A549 (cell line): Measurements from ENCODE around the gene TACC2. TPM values are rescaled to one million over a fixed set of nuclear protein-coding genes. Genes with fewer than 3 reads are reported as not detected.

Experiments used
- ATAC-seq, 2 experiments: fragments of 200-7000 bp in 1 of 2; fragments of >200 bp in 1 of 2; cut with Nextera tagmentation in 1 of 2; cut with Tn5 transposase in 1 of 2; 3 replicates each; pipeline versions ENCODE4 v1.8.0 to v1.9.1; 2018 to 2020; ENCODE audit warnings: mild to moderate bottlenecking in 1 of 2, moderate library complexity in 1 of 2
- CTCF ChIA-PET: fragments of 300-600 bp; sonication (Branson Sonifier 250); formaldehyde crosslinking; extraction: SDS; loops from one replicate; lab custom pipeline; 2021; ENCODE audit warnings: antibody characterized with exemption, inconsistent platforms; lab: Yijun Ruan, JAX
- POLR2A ChIA-PET: fragments of 350-600 bp; formaldehyde crosslinking; extraction: SDS; loops from one replicate; lab custom pipeline; 2021; ENCODE audit warnings: antibody characterized with exemption, inconsistent platforms; lab: Yijun Ruan, JAX
- DNase-seq, 2 experiments: peaks; one replicate each; pipeline versions ENCODE4 v3.0.0 to v3.0.0-alpha.2; 2011 to 2016; ENCODE audit warnings: low read depth in 1 of 2, low spot score in 1 of 2
- FAIRE-seq: peaks from 2 replicates; lab custom pipeline; 2011; peaks lifted over from hg19 to GRCh38; lab: Jason Lieb, UNC
- H3K27ac ChIP-seq, 2 experiments: fragments of >200 bp; sonication (Bioruptor Twin); formaldehyde crosslinking; 3 replicates each; pipeline ENCODE4 v1.5.1; 2016 to 2017
- H3K4me1 ChIP-seq: fragments of >200 bp; sonication (Bioruptor Twin); formaldehyde crosslinking; 3 replicates; pipeline ENCODE4 v1.6.1; 2016
- H3K4me2 ChIP-seq: fragments of >200 bp; sonication (Bioruptor Twin); formaldehyde crosslinking; 3 replicates; pipeline ENCODE4 v1.6.1; 2016
- H3K4me3 ChIP-seq: fragments of >200 bp; sonication (Bioruptor Twin); formaldehyde crosslinking; 3 replicates; pipeline ENCODE4 v1.5.1; 2016
- H3K9me3 ChIP-seq: fragments of >200 bp; sonication (Bioruptor Twin); formaldehyde crosslinking; 3 replicates; pipeline ENCODE4 v1.6.1; 2016
- BCL3 ChIP-seq: fragments of >200 bp; sonication (Bioruptor Twin); formaldehyde crosslinking; IDR thresholded peaks from 3 replicates; pipeline ENCODE4 v1.6.1; 2016
- BHLHE40 ChIP-seq: IDR thresholded peaks from 2 replicates; pipeline ENCODE4 v1.6.1; 2012; ENCODE audit warnings: low read depth, low read length, inconsistent platforms
- CBX2 ChIP-seq: fragments of 200-600 bp; sonication (generic); IDR thresholded peaks from 2 replicates; pipeline ENCODE4 v1.6.1; 2016; ENCODE audit warnings: low read depth, mild to moderate bottlenecking, borderline replicate concordance
- CBX8 ChIP-seq: fragments of 200-600 bp; sonication (generic); IDR thresholded peaks from 2 replicates; pipeline ENCODE4 v1.6.1; 2016
- CHD2 ChIP-seq: fragments of 150-350 bp; IDR thresholded peaks from 2 replicates; pipeline ENCODE4 v1.6.1; 2014; ENCODE audit warnings: low read length; ENCODE audit not compliant: partially characterized antibody
- CHD4 ChIP-seq: fragments of 200-600 bp; sonication (generic); IDR thresholded peaks from 2 replicates; pipeline ENCODE4 v1.6.1; 2016; ENCODE audit warnings: antibody characterized with exemption, mild to moderate bottlenecking, borderline replicate concordance
- CTCF ChIP-seq: fragments of >200 bp; sonication (Bioruptor Twin); formaldehyde crosslinking; IDR thresholded peaks from 3 replicates; pipeline ENCODE4 v1.5.1; 2016
- EHF ChIP-seq: fragments of 250-450 bp; sonication (Bioruptor Pico); IDR thresholded peaks from 2 replicates; pipeline ENCODE4 v1.5.0; 2020; ENCODE audit warnings: mild to moderate bottlenecking
- EHMT2 ChIP-seq: fragments of 200-600 bp; sonication (generic); IDR thresholded peaks from 2 replicates; pipeline ENCODE4 v1.6.1; 2016; ENCODE audit warnings: antibody characterized with exemption, low read depth, mild to moderate bottlenecking, moderate library complexity
- EP300 ChIP-seq, 2 experiments: fragments of >200 bp; sonication (Bioruptor Twin); formaldehyde crosslinking; IDR thresholded peaks; 2 replicates in 1 of 2; 3 replicates in 1 of 2; pipeline ENCODE4 v1.6.1; 2016 to 2017
- FOSL2 ChIP-seq, 2 experiments: fragments of 450-650 bp in 1 of 2; fragments of >200 bp in 1 of 2; sonication (Bioruptor Twin) in 1 of 2; formaldehyde crosslinking; IDR thresholded peaks; 2 replicates each; pipeline versions ENCODE4 v1.5.0 to v1.6.1; 2016 to 2020; ENCODE audit warnings: mild to moderate bottlenecking in 1 of 2, moderate library complexity in 1 of 2
- GATA3 ChIP-seq: IDR thresholded peaks from 2 replicates; pipeline ENCODE4 v1.6.1; 2012; ENCODE audit warnings: borderline replicate concordance
- HEYL ChIP-seq: fragments of 250-450 bp; sonication (Bioruptor Pico); IDR thresholded peaks from 2 replicates; pipeline ENCODE4 v1.8.0; 2021; ENCODE audit warnings: mild to moderate bottlenecking, moderate library complexity
- HMGXB4 ChIP-seq: fragments of 250-450 bp; sonication (Bioruptor Pico); IDR thresholded peaks from 2 replicates; pipeline ENCODE4 v1.5.0; 2021; ENCODE audit warnings: mild to moderate bottlenecking, moderate library complexity, borderline replicate concordance
- HOXA7 ChIP-seq: fragments of 250-450 bp; sonication (Bioruptor Pico); IDR thresholded peaks from 2 replicates; pipeline ENCODE4 v1.5.0; 2020; ENCODE audit warnings: mild to moderate bottlenecking, moderate library complexity
- HOXB13 ChIP-seq: fragments of 250-450 bp; sonication (Bioruptor Pico); IDR thresholded peaks from 2 replicates; pipeline ENCODE4 v1.5.0; 2020; ENCODE audit warnings: low read depth, mild to moderate bottlenecking, moderate library complexity
- HOXB5 ChIP-seq: fragments of 250-450 bp; sonication (Bioruptor Pico); IDR thresholded peaks from 2 replicates; pipeline ENCODE4 v1.5.0; 2020; ENCODE audit warnings: mild to moderate bottlenecking, moderate library complexity
- JUN ChIP-seq, 2 experiments: fragments of >200 bp; sonication (Bioruptor Twin); formaldehyde crosslinking; IDR thresholded peaks; 2 replicates in 1 of 2; 3 replicates in 1 of 2; pipeline ENCODE4 v1.6.1; 2016 to 2017
- KDM5A ChIP-seq: fragments of 200-600 bp; sonication (generic); IDR thresholded peaks from 2 replicates; pipeline ENCODE4 v1.6.1; 2016; ENCODE audit warnings: antibody characterized with exemption, mild to moderate bottlenecking
- MAFK ChIP-seq: fragments of 450-650 bp; IDR thresholded peaks from 2 replicates; pipeline ENCODE4 v1.6.1; 2014; ENCODE audit not compliant: partially characterized antibody
- MAZ ChIP-seq: fragments of 150-350 bp; IDR thresholded peaks from 2 replicates; pipeline ENCODE4 v1.6.1; 2014; ENCODE audit warnings: antibody characterized with exemption, low read depth, low read length, borderline replicate concordance
- MYC ChIP-seq: IDR thresholded peaks from 2 replicates; pipeline ENCODE4 v1.6.1; 2012; ENCODE audit warnings: mild to moderate bottlenecking, inconsistent platforms, low read length, improper control_type of control experiment, borderline replicate concordance
- NR3C1 ChIP-seq: fragments of >200 bp; sonication (Bioruptor Twin); formaldehyde crosslinking; IDR thresholded peaks from 3 replicates; pipeline ENCODE4 v1.6.1; 2017
- POLR2AphosphoS2 ChIP-seq: conservative IDR thresholded peaks from 2 replicates; pipeline ENCODE4 v1.6.1; 2012; ENCODE audit warnings: low read length, improper control_type of control experiment, inconsistent platforms
- RAD21 ChIP-seq, 2 experiments: fragments of >200 bp in 1 of 2; sonication (Bioruptor Twin) in 1 of 2; formaldehyde crosslinking in 1 of 2; IDR thresholded peaks in 1 of 2; conservative IDR thresholded peaks in 1 of 2; 2 replicates in 1 of 2; 3 replicates in 1 of 2; pipeline ENCODE4 v1.6.1; 2012 to 2018; ENCODE audit warnings: inconsistent platforms in 1 of 2
- RCOR1 ChIP-seq: fragments of 150-350 bp; IDR thresholded peaks from 2 replicates; pipeline ENCODE4 v1.6.1; 2014; ENCODE audit warnings: antibody characterized with exemption, low read length, low read depth
- RNF2 ChIP-seq: fragments of 200-600 bp; sonication (generic); IDR thresholded peaks from 2 replicates; pipeline ENCODE4 v1.6.1; 2016; ENCODE audit warnings: low read depth, mild to moderate bottlenecking, antibody characterized with exemption, moderate library complexity, borderline replicate concordance
- TFCP2L1 ChIP-seq: fragments of 250-450 bp; sonication (Bioruptor Pico); IDR thresholded peaks from 2 replicates; pipeline ENCODE4 v1.5.0; 2021; ENCODE audit warnings: mild to moderate bottlenecking
- TP53 ChIP-seq: fragments of 250-450 bp; sonication (Bioruptor Pico); IDR thresholded peaks from 2 replicates; pipeline ENCODE4 v1.5.0; 2021; ENCODE audit warnings: mild to moderate bottlenecking, moderate library complexity
- ZC3H11A ChIP-seq: fragments of 450-650 bp; IDR thresholded peaks from 2 replicates; pipeline ENCODE4 v1.6.1; 2014; ENCODE audit warnings: antibody characterized with exemption, mild to moderate bottlenecking
- ZNF302 ChIP-seq: fragments of 250-450 bp; sonication (Bioruptor Pico); IDR thresholded peaks from 2 replicates; pipeline ENCODE4 v1.9.0; 2021; ENCODE audit warnings: inconsistent platforms, mild to moderate bottlenecking, moderate library complexity
- WGBS: methylation state at CpG from one replicate; pipeline ENCODE4 v1.1.6; 2017; ENCODE audit errors: missing lambda C conversion rate; 5-methylcytosine and 5-hydroxymethylcytosine counted together
- polyA plus RNA-seq, 4 experiments: library from polyadenylated mRNA; depleted of rRNA in 3 of 4; stranded (reverse); fragments of >200 nt; fragmentation: RNase III in 1 of 4; extraction: RNeasy Plus Mini Kit Qiagen cat#74134 plus additional on column Dnase treatment in 1 of 4; gene quantifications; 2 replicates in 3 of 4; 3 replicates in 1 of 4; pipeline ENCODE4 v1.2.3, GENCODE V29; 2011 to 2017
- TF ChIP-seq, protein P1 (sequence below): fragments of 250-450 bp; sonication (Bioruptor Pico); IDR thresholded peaks from 2 replicates; pipeline ENCODE4 v1.5.0; 2020; ENCODE audit warnings: low read depth, mild to moderate bottlenecking, moderate library complexity

Gene TACC2
- polyA plus RNA-seq, 2 of the 4 experiments (the other 2 are of a cell fraction): 83.3 to 128 TPM

DNA sequence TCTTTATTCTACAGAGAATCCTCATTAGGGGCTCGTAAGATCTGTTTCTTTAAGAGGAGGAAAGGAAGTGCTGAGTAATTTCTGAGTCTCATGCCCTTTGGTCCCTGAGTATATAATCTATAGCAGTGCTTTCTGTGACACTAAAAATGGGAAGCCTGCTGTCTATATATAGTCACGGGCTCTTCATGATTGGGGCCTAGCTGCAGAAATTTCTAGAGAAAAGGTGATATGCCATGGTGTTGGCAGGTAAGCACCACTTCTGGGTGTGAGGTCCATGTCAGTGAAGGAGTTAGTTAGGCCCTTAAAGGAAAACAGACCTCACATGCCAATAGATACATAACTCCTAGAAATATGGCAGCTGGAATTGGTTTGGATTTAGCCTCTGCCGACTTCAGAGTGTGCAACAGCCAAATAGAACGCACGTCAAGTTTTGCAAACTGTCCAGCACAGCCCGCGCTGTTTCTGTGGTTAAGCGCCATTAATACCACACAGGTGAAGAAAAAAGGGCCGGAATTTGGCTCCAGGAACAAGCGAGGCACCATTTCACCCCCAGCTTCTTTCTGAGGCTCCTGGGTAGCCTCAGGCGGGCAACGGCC lies 123.2 kb downstream of the TACC2 start (continued):
- no peak for TF ChIP-seq HMGXB4
- 0 out of 2 replicates have a peak, but pooled peaks have one; percentile 13 for TF ChIP-seq HOXB5 (CRISPR knock-in tag)
- no peak for TF ChIP-seq POLR2AphosphoS2
- no peak for TF ChIP-seq GATA3
- TF ChIP-seq ZC3H11A: no peak
- no peak for TF ChIP-seq BCL3
- no peak for TF ChIP-seq EP300 (IDR thresholded peaks at IDR 0.05)
- no peak for TF ChIP-seq CHD2
- TF ChIP-seq HOXA7: peak; percentile 48; the same call in 1 of the 2 replicates
- peak; percentile 78 for TF ChIP-seq HOXB13 (CRISPR knock-in tag)

- CTCF ChIA-PET: interaction anchor here (0.5 to 4.3 kb wide), 57 partner anchors 10 to 893 kb away, joined by 3 to 74 read pairs (median 4); partner anchors contain the start of genes ATE1 and NSMCE4A
- Histone ChIP-seq H3K4me1 (peaks cover 43% of the 10 kb centered on the region), H3K9me3 (no peaks in the 10 kb centered on the region), H3K4me3 (peak overlapping the region; percentile 95), H3K27ac (peak overlapping the region; percentile 98), H3K4me2 (peak overlapping the region; percentile 95)
- WGBS: 3% methylated on average over 17 of the region's 63 CpGs
- DNase-seq (peak; percentile 93 to 96), FAIRE-seq (no peak), ATAC-seq (peak; percentile 89)
- POLR2A ChIA-PET: interaction anchor here (0.6 to 2.3 kb wide), 14 partner anchors 10 to 185 kb away, joined by 3 to 35 read pairs (median 6); partner anchors contain the start of gene ATE1
- peak; percentile 19; the same call in 1 of the 2 replicates for TF ChIP-seq MYC
- TF ChIP-seq TFCP2L1: 0 out of 2 replicates have a peak, but pooled peaks have one; percentile 47
- TF ChIP-seq ZNF302 (CRISPR knock-in tag): no peak
- TF ChIP-seq GATA3: peak; percentile 31; the same call in 1 of the 2 replicates
- TF ChIP-seq HEYL (CRISPR knock-in tag): no peak
- TF ChIP-seq TP53 (CRISPR knock-in tag): peak; percentile 68; the same call in 1 of the 2 replicates
- no peak for TF ChIP-seq MAZ
- no peak for TF ChIP-seq MAFK
- TF ChIP-seq CHD2: no peak
- TF ChIP-seq CTCF: peak; percentile 62
- no peak for TF ChIP-seq CBX2
- TF ChIP-seq CBX8: no peak
- no peak for TF ChIP-seq BHLHE40
- TF ChIP-seq RAD21 (conservative IDR thresholded peaks at IDR 0.05 in 1 of 2, IDR thresholded peaks at IDR 0.05 in 1 of 2): peak; percentile 69 to 82
- no peak for TF ChIP-seq EHMT2
- TF ChIP-seq EP300 (IDR thresholded peaks at IDR 0.05): no peak; a peak in 1 of 5 replicates
- TF ChIP-seq CHD4: no peak
- TF ChIP-seq ZC3H11A: no peak
- TF ChIP-seq HOXB13 (CRISPR knock-in tag): no peak
- TF ChIP-seq, protein P1, sequence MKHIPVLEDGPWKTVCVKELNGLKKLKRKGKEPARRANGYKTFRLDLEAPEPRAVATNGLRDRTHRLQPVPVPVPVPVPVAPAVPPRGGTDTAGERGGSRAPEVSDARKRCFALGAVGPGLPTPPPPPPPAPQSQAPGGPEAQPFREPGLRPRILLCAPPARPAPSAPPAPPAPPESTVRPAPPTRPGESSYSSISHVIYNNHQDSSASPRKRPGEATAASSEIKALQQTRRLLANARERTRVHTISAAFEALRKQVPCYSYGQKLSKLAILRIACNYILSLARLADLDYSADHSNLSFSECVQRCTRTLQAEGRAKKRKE (CRISPR knock-in tag): peak; percentile 43; the same call in 1 of the 2 replicates
- no peak for TF ChIP-seq FOSL2 (IDR thresholded peaks at IDR 0.05)
- peak; percentile 86 for TF ChIP-seq FOSL2 (CRISPR knock-in tag; IDR thresholded peaks at IDR 0.05)
- no peak for TF ChIP-seq RCOR1
- TF ChIP-seq KDM5A: no peak
- TF ChIP-seq NR3C1: no peak
- TF ChIP-seq EHF: peak; percentile 58; the same call in 1 of the 2 replicates
- TF ChIP-seq RNF2: no peak
- peak; percentile 82 to 88; a peak in 4 of 5 replicates for TF ChIP-seq JUN (IDR thresholded peaks at IDR 0.05)
Measured at GRCh38 chr10:122112625-122113160, 123.7 kb downstream of the TACC2 start.
